Breast epithelium (tissue), 3 donors: Measurements from ENCODE around the gene PLXNA4.

Experiments used
- CTCF ChIP-seq, 3 donors: fragments of 450-650 bp; IDR thresholded peaks; one replicate each; pipeline ENCODE4 v1.5.1; 2016 to 2017; ENCODE audit warnings: antibody characterized with exemption in 3 of 3, mild to moderate bottlenecking in 3 of 3, moderate library complexity in 3 of 3
- POLR2AphosphoS5 ChIP-seq, 3 donors: sonication (generic); formaldehyde crosslinking; IDR thresholded peaks; one replicate each; pipeline ENCODE4 v1.6.1; 2017; ENCODE audit warnings: antibody characterized with exemption in 3 of 3

DNA sequence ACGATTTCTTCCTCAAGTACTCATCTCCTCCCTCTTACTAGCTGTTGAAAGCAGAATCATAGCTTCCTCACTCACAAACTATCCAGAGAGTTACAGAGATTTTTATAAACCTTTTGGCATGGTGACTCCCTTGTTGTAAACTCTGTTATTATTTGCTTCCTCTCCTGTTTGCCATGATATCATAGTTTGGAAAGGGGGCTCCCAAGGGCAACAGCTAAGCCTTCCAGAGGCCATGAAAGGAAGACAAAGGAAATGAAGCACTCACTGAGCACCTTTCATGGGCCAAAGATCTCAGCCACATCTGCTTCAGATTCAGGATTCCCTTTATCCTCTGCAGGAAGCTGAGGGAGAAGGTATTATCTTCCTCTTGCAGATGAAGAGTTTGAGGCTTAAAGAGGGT is 484.6 kb downstream of the PLXNA4 start:
- no peak for TF ChIP-seq CTCF (IDR thresholded peaks at IDR 0.05)
- TF ChIP-seq POLR2AphosphoS5 (IDR thresholded peaks at IDR 0.05): no peak
